Measurements from ENCODE around the gene ATG7.

DNA sequence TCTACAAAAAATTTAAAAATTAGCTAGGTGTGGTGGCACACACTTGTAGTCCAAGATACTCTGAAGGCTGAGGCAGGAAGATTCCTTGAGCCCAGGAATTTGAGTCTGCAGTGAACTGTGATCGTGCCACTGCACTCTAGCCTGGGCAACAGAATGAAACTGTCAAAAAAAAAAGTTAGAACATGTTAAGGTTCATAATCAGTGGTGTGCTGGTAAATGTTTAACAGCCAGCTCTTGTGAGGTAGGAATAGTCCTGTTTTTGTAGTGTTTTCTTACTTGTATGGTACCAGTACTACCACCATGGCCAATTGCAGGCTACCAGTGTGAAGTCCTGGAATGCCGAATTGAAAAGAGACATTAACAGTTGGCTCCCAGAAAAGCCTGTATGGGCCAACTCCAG, 50.7 kb downstream of the ATG7 start:
- TF ChIP-seq, protein P1, sequence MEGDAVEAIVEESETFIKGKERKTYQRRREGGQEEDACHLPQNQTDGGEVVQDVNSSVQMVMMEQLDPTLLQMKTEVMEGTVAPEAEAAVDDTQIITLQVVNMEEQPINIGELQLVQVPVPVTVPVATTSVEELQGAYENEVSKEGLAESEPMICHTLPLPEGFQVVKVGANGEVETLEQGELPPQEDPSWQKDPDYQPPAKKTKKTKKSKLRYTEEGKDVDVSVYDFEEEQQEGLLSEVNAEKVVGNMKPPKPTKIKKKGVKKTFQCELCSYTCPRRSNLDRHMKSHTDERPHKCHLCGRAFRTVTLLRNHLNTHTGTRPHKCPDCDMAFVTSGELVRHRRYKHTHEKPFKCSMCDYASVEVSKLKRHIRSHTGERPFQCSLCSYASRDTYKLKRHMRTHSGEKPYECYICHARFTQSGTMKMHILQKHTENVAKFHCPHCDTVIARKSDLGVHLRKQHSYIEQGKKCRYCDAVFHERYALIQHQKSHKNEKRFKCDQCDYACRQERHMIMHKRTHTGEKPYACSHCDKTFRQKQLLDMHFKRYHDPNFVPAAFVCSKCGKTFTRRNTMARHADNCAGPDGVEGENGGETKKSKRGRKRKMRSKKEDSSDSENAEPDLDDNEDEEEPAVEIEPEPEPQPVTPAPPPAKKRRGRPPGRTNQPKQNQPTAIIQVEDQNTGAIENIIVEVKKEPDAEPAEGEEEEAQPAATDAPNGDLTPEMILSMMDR (IDR thresholded peaks at IDR 0.05), result no peak
- TF ChIP-seq POLR2A (IDR thresholded peaks at IDR 0.05), result no peak

All from uterus (tissue), 2 donors.